Omental fat pad (tissue), 4 donors: ENCODE data around the gene ANKHD1. TPM values are rescaled to one million over a fixed set of nuclear protein-coding genes. Genes with fewer than 3 reads are reported as not detected.

Experiments
- ATAC-seq: fragments of 150-250 bp; one replicate; pipeline ENCODE4 v1.9.1; 2016; ENCODE audit warnings: mild to moderate bottlenecking, moderate library complexity; ENCODE audit not compliant: low FRiP score
- DNase-seq: peaks from one replicate; pipeline ENCODE4 v3.0.0-alpha.2; 2019; ENCODE audit warnings: low spot score
- total RNA-seq, 4 donors: library from RNA; depleted of rRNA; stranded (reverse); fragments of >200 nt; gene quantifications; one replicate each; pipeline ENCODE4 v1.1.0, GENCODE V29; 2016
- TF ChIP-seq, protein P1 (sequence below), 3 donors: fragments of 450-650 bp; IDR thresholded peaks; one replicate each; pipeline ENCODE4 v1.5.1; 2016 to 2017; ENCODE audit warnings: antibody characterized with exemption in 3 of 3, mild to moderate bottlenecking in 3 of 3, moderate library complexity in 2 of 3

ANKHD1 gene
- total RNA-seq, 4 donors from 2014 or later = 80.0 to 149 (median 103) TPM

DNA sequence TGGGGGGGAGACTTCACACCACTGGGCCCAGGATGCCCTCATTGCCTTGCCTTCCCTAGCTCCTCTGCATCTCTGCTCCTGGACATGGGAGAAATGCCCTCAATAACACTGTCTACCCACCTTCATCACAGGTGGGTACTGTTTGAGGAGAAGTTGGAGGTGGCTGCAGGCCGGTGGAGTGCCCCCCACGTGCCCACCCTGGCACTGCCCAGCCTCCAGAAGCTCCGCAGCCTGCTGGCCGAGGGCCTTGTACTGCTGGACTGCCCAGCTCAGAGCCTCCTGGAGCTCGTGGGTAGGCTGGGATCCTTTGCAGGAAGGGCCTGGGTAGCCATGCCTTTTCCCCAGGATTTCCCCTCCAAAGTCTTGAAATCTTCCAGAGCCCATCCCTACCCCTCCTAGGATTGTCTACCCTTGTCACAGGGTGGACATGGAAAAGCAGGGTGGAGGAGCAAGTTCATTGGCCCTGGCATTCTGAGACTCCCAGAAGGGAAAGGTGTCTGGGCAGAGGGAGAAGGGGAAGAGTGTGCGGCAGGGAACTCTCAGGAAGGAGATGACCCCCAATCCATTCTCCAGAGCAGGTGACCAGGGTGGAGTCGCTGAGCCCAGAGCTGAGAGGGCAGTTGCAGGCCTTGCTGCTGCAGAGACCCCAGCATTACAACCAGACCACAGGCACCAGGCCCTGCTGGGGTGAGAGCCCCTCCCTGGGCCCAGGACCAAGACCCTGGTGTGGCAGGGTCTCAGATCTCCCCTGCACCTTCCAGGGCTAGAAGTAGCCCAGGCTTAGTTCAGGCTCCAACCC lies 40.8 kb upstream of the ANKHD1 start:
- no peak for ATAC-seq
- TF ChIP-seq, protein P1, sequence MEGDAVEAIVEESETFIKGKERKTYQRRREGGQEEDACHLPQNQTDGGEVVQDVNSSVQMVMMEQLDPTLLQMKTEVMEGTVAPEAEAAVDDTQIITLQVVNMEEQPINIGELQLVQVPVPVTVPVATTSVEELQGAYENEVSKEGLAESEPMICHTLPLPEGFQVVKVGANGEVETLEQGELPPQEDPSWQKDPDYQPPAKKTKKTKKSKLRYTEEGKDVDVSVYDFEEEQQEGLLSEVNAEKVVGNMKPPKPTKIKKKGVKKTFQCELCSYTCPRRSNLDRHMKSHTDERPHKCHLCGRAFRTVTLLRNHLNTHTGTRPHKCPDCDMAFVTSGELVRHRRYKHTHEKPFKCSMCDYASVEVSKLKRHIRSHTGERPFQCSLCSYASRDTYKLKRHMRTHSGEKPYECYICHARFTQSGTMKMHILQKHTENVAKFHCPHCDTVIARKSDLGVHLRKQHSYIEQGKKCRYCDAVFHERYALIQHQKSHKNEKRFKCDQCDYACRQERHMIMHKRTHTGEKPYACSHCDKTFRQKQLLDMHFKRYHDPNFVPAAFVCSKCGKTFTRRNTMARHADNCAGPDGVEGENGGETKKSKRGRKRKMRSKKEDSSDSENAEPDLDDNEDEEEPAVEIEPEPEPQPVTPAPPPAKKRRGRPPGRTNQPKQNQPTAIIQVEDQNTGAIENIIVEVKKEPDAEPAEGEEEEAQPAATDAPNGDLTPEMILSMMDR (IDR thresholded peaks at IDR 0.05) = no peak
- no peak for DNase-seq

DNA sequence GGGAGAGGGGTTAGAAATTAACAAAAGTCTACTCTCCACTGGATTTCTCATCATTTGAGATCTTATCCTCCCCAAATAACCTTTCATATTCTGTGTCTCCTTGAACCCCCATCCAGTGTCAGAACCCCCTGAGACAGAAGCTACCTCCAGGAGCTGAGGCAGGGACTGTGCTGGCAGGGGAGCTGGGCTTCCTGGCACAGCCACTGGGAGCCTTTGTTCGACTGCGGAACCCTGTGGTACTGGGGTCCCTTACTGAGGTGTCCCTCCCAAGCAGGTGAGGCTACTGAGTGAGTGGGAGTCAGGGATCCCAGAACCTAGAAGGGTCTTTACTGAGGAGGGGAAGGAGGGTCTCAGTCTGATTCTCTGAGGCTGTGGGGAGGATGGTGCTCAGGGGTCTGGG lies 39.7 kb upstream of the ANKHD1 start:
- no peak for DNase-seq
- ATAC-seq = no peak
- TF ChIP-seq, protein P1 (IDR thresholded peaks at IDR 0.05) = no peak

DNA sequence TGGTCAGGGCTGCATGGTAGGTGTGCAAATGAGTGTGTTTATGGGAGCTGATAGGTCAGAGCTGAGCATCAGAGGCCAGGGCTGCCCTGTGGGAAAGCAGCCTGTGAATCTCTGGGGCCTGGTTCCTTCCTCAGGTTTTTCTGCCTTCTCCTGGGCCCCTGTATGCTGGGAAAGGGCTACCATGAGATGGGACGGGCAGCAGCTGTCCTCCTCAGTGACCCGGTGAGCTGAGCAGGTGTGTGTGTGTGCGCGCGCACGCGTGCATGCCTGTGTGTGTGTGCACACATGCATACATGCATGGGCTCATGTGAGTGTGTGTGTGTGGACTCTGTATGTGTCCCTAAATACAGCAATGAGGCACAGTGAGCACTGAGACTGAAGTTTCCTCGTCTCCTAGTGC lies 39.3 kb upstream of the ANKHD1 start:
- TF ChIP-seq, protein P1 (IDR thresholded peaks at IDR 0.05) = no peak
- ATAC-seq (no peak), DNase-seq (no peak)

DNA sequence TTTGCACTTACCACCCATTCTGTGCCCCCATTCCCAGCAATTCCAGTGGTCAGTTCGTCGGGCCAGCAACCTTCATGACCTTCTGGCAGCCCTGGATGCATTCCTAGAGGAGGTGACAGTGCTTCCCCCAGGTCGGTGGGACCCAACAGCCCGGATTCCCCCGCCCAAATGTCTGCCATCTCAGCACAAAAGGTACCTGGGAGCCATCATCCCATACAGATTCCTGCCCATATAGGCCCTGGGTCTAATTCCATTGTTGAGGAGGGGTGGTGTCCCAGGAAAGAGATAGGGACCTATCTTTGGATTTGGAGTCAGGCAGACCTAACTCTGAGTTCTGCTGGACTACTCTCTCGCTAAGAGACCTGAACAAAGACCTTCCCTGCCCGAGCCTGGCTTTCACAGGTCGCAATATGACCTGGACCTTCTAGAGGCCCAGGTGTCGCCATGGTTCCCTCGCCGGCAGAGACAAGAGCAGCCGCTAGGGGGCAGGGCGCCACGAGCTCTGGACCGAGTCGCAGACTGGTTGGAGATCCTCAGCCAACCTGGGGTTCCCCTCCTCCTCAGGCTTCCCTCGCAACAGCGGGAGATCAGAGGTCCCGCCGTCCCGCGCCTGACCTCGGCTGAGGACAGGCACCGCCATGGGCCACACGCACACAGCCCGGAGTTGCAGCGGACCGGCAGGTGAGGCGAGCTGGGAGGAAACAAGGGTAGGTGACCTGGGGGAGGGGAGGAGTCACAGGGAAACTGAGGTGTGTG lies 38.6 kb upstream of the ANKHD1 start:
- TF ChIP-seq, protein P1 (IDR thresholded peaks at IDR 0.05) = peak in 1 of 3 donors; percentile 41
- peak; percentile 61 for DNase-seq
- ATAC-seq = peak; percentile 65

DNA sequence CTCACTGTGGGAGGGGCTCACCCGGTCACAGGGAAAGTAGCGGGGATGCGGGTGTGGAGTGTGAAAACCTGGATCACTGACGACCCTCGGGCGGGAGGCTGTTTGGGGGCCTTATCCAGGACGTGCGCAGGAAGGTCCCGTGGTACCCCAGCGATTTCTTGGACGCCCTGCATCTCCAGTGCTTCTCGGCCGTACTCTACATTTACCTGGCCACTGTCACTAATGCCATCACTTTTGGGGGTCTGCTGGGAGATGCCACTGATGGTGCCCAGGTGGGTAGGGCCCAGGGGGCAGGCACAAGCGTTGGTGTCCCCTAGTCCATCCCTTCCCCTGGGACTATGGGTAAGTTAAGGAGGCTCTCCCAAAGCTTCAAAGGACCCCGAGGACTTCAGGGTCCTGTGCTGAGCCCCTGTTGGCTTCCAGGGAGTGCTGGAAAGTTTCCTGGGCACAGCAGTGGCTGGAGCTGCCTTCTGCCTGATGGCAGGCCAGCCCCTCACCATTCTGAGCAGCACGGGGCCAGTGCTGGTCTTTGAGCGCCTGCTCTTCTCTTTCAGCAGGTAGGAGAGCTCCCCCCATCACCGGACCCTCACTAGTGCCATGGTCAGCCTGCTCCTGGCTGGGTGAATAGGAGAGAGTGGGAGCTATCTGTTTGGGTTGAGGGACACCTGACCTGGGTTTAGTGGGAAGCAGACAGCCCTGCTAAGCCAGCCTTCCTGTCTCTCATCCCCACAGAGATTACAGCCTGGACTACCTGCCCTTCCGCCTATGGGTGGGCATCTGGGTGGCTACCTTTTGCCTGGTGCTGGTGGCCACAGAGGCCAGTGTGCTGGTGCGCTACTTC lies 37.8 kb upstream of the ANKHD1 start:
- ATAC-seq = no peak
- TF ChIP-seq, protein P1 (IDR thresholded peaks at IDR 0.05) = no peak
- no peak for DNase-seq

DNA sequence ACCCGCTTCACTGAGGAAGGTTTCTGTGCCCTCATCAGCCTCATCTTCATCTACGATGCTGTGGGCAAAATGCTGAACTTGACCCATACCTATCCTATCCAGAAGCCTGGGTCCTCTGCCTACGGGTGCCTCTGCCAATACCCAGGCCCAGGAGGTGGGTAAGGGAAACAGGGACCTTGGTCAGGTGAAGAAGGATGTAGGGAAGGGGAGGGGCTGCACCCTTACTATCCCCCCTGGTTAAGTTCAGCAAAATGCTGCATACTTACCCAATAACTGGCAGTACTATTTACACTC lies 37.2 kb upstream of the ANKHD1 start:
- TF ChIP-seq, protein P1 (IDR thresholded peaks at IDR 0.05) = no peak
- DNase-seq = no peak
- ATAC-seq = no peak
